Mammary epithelial cell (primary cell): Measurements from ENCODE around the gene PRKAR2B.

Experiments used
- CTCF ChIP-seq, 2 donors: IDR thresholded peaks in 1 of 2; conservative IDR thresholded peaks in 1 of 2; 2 replicates each; pipeline ENCODE4 v1.5.1; 2011 to 2012; ENCODE audit warnings: inconsistent platforms in 2 of 2, low read length in 2 of 2, mild to moderate bottlenecking in 2 of 2, control low read depth in 1 of 2, low read depth in 1 of 2; ENCODE audit not compliant: insufficient read depth in 1 of 2; ENCODE audit errors: extremely low read depth in 1 of 2
- EZH2 ChIP-seq: IDR thresholded peaks from 2 replicates; pipeline ENCODE4 v1.6.1; 2012; ENCODE audit warnings: low read length, inconsistent platforms, borderline replicate concordance

- TF ChIP-seq CTCF (conservative IDR thresholded peaks at IDR 0.05 in 1 of 2, IDR thresholded peaks at IDR 0.05 in 1 of 2; ENCODE audit: extremely low read depth in 1 of 2, insufficient read depth in 1 of 2, low read depth in 1 of 2, low read length in 2 of 2), result no peak
- no peak for TF ChIP-seq EZH2
Observed at GRCh38 chr7:107029061-107029763, 15.3 kb upstream of the PRKAR2B start.
